GOT3 (cell line): ENCODE results near the gene ADAMTSL2.
"Not testable (repeated sequence)": the region's sequence is repeated elsewhere in the genome, so short reads cannot be mapped to it uniquely, and the experiment has no call there.

Experiments used
- DNase-seq: peaks from one replicate; lab custom pipeline; 2025; ENCODE audit warnings: mixed read lengths; lab: John Stamatoyannopoulos, UW

ADAMTSL2 gene

GRCh38 chr9:133558191-133559126, 24.0 kb downstream of the ADAMTSL2 start:
- no peak for DNase-seq

GRCh38 chr9:133560311-133560710, 25.8 kb downstream of the ADAMTSL2 start:
- no peak for DNase-seq

- no peak for DNase-seq
Measured at GRCh38 chr9:133560944-133561343, 26.4 kb downstream of the ADAMTSL2 start.

GRCh38 chr9:133561976-133562554, 27.6 kb downstream of the ADAMTSL2 start:
- no peak for DNase-seq

- no peak for DNase-seq
Measured at GRCh38 chr9:133562611-133563290, 28.2 kb downstream of the ADAMTSL2 start.

GRCh38 chr9:133563291-133563796, 28.8 kb downstream of the ADAMTSL2 start:
- no peak for DNase-seq

GRCh38 chr9:133563814-133564213, 29.3 kb downstream of the ADAMTSL2 start:
- not testable (repeated sequence) for DNase-seq

- DNase-seq = no peak
Measured at GRCh38 chr9:133564451-133565116, 30.1 kb downstream of the ADAMTSL2 start.

- DNase-seq = no peak
Measured at GRCh38 chr9:133566382-133566781, 31.9 kb downstream of the ADAMTSL2 start.

- DNase-seq = no peak
Measured at GRCh38 chr9:133566817-133567216, 32.3 kb downstream of the ADAMTSL2 start.

- no peak for DNase-seq
Measured at GRCh38 chr9:133568186-133568585, 33.7 kb downstream of the ADAMTSL2 start.

- DNase-seq = no peak
Measured at GRCh38 chr9:133569121-133569785, 34.7 kb downstream of the ADAMTSL2 start.

- no peak for DNase-seq
Measured at GRCh38 chr9:133569891-133570690, 35.6 kb downstream of the ADAMTSL2 start.

GRCh38 chr9:133570691-133571080, 36.2 kb downstream of the ADAMTSL2 start:
- no peak for DNase-seq

GRCh38 chr9:133571391-133571890, 36.9 kb downstream of the ADAMTSL2 start:
- DNase-seq = no peak

- no peak for DNase-seq
Measured at GRCh38 chr9:133571896-133572595, 37.5 kb downstream of the ADAMTSL2 start.

GRCh38 chr9:133572821-133573361, 38.4 kb downstream of the ADAMTSL2 start:
- DNase-seq = no peak

GRCh38 chr9:133573791-133574515, 39.4 kb downstream of the ADAMTSL2 start:
- no peak for DNase-seq

- no peak for DNase-seq
Measured at GRCh38 chr9:133574771-133575170, 40.3 kb downstream of the ADAMTSL2 start.
